GM10248 (cell line): ENCODE results near the gene CCL26.
"Not testable (repeated sequence)": the region's sequence is repeated elsewhere in the genome, so short reads cannot be mapped to it uniquely, and the experiment has no call there.

Experiments
- CTCF ChIA-PET: fragments of 300-600 bp; sonication (Branson Sonifier 250); formaldehyde crosslinking; extraction: SDS; loops from one replicate; lab custom pipeline; 2021; ENCODE audit warnings: antibody characterized with exemption; lab: Yijun Ruan, JAX
- POLR2A ChIA-PET: fragments of 350-650 bp; sonication (Branson Sonifier 250); formaldehyde crosslinking; extraction: SDS; loops from one replicate; lab custom pipeline; 2020; ENCODE audit warnings: antibody characterized with exemption; lab: Yijun Ruan, JAX
- DNase-seq: peaks from one replicate; pipeline ENCODE4 v3.0.0; 2012; ENCODE audit errors: extremely low spot score
- TF ChIP-seq, protein P1 (sequence below): IDR thresholded peaks from 2 replicates; pipeline ENCODE4 v1.5.1; 2012; ENCODE audit warnings: mild to moderate bottlenecking, low read depth; ENCODE audit errors: extremely low read depth, missing control alignments, control extremely low read depth

The CCL26 gene

DNA sequence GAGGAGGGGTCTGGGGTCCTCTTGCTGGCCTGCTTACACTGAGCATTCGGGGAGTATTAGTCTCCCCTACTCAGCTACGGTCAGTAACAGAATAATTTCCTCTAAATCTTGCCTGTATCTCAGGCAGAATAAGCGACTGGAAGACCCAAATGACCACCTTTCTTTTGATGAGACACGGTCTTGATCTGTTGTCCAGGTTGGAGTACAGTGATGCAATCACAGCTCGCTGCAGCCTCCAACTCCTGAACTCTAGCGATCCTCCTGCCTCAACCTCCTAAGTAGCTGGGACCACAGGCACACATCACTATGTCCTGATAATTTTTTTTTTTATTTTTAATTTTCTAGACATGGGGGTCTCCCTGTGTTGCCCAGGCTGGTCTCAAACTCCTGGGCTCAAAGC, 24.4 kb upstream of the CCL26 start:
- CTCF ChIA-PET = interaction anchor here (1.2 kb wide), 1 partner anchor 11 kb away, joined by 3 read pairs; no protein-coding TSS in a partner anchor
- TF ChIP-seq, protein P1, sequence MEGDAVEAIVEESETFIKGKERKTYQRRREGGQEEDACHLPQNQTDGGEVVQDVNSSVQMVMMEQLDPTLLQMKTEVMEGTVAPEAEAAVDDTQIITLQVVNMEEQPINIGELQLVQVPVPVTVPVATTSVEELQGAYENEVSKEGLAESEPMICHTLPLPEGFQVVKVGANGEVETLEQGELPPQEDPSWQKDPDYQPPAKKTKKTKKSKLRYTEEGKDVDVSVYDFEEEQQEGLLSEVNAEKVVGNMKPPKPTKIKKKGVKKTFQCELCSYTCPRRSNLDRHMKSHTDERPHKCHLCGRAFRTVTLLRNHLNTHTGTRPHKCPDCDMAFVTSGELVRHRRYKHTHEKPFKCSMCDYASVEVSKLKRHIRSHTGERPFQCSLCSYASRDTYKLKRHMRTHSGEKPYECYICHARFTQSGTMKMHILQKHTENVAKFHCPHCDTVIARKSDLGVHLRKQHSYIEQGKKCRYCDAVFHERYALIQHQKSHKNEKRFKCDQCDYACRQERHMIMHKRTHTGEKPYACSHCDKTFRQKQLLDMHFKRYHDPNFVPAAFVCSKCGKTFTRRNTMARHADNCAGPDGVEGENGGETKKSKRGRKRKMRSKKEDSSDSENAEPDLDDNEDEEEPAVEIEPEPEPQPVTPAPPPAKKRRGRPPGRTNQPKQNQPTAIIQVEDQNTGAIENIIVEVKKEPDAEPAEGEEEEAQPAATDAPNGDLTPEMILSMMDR = no peak
- POLR2A ChIA-PET = no interaction called here
- no peak for DNase-seq

DNA sequence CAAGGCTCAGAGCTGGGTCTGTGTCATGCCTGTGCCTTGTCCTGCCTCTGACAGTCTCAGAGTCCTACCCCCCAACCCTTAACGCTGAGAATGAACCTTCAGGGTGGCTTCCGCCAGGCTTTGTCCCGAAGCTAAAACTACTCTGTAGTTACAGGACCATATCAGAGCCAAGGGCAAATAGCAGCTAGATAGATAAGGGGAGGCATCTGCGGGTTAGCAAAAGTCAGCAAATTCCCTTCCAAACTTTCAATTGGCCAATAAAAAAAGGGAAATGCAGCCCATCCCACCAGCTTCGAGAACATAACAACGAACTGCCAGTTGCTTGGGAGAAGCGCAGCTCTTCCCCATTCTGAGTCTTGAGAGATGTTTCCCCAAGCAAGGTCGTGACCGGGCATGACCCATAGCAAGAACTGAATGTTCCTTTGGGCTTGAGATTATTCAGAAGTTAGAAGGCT, 23.8 kb upstream of the CCL26 start:
- TF ChIP-seq, protein P1 = no peak
- ChIA-PET CTCF (interaction anchor here (1.2 kb wide), 1 partner anchor 11 kb away, joined by 3 read pairs; no protein-coding TSS in a partner anchor), POLR2A (no interaction called here)
- no peak for DNase-seq

DNA sequence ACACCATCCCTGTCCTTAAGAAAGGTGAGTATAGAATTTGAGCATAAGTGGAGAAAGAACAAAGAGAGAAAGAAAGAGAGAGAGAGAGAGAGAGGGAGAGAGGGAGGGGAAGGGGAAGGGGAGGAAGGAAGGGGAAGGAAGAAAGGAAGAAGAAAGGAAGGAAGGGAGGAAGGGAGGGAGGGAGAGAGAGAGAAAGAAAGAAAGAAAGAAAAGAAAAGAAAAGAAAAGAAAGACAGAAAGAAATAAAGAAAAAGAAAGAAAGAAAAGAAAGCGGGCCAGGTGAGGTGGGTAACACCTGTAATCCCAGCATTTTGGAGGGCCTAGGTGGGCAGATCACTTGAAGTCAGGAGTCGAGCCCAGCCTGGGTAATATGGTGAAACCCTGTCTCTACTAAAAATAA, 21.7 kb upstream of the CCL26 start:
- no peak for DNase-seq
- TF ChIP-seq, protein P1 = no peak
- CTCF ChIA-PET = no interaction called here

DNA sequence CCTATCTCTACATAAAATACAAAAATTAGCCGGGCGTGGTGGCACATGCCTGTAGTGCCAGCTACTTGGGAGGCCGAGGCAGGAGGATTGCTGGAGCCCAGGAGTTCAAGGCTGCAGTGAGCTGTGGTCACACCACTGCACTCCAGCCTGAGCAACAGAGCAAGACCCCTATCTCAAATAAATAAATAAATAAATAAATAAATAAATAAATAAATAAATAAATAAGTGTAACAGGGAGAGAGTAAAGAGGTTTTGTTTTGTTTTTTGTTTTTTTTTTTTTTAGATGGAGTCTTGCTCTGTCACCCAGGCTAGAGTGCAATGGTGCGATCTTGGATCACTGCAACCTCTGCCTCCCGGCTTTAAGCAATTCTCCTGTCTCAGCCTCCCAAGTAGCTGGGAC, 20.6 kb upstream of the CCL26 start:
- CTCF ChIA-PET = interaction anchor here (1.5 kb wide), 1 partner anchor 10 kb away, joined by 3 read pairs; no protein-coding TSS in a partner anchor
- DNase-seq, POLR2A ChIA-PET: not testable (repeated sequence)

More for the DNA sequence above, 21.7 kb upstream of the CCL26 start:
- POLR2A ChIA-PET = no interaction called here

DNA sequence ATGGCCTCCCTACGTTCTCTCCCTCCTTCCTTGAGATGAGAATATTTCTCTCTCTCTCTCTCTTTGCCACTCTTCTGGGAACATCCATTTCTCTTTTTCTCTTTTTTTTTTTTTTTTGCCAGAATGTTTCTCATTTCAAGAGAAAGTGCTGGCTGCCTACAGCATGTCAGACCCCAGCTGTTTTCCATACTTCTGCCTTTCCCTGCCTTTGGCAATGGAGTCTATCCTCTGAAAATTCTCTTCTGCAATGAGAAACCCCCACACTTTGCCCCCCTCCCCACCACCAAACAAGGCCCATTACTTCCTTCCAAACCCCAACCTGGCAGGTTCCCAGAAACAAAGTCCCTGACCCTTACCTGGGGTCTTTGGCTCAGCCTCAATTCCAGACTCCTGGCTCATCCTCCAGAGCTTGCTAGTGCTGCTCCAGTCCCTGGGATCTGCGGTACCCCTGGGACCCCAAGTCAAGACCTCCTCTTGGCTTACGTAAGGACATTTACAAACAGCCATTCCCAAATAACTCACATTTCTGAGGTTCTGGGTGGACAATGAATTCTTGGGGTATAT, 17.4 kb upstream of the CCL26 start:
- CTCF ChIA-PET = no interaction called here
- DNase-seq = no peak
- POLR2A ChIA-PET = interaction anchor here (0.6 kb wide), 1 partner anchor 33 kb away, joined by 3 read pairs; no protein-coding TSS in a partner anchor
- TF ChIP-seq, protein P1 = no peak

DNA sequence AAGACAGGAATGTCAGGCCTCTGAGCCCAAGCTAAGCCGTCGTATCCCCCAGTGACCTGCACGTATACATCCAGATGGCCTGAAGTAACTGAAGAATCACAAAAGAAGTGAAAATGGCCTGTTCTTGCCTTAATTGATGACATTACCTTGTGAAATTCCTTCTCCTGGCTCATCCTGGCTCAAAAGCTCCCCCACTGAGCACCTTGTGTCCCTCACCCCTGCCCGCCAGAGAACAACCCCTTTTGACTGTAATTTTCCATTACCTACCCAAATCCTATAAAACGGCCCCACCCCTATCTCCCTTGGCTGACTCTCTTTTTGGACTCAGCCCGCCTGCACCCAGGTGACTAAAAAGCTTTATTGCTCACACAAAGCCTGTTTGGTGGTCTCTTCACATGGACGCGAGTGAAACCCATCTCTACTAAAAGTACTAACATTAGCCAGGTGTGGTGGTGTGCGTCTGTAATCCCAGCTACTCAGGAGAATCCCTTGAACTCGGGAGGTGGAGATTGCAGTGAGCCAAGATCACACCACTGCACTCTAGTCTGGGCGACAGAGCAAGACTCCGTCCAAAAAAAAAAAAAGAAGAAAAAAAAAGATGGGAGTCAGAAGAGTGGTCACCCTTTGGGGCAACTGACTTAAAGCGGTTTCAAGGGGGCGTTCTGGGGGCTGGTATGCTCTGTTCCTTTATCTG, 16.3 kb upstream of the CCL26 start:
- POLR2A ChIA-PET, CTCF ChIA-PET, DNase-seq: not testable (repeated sequence)

DNA sequence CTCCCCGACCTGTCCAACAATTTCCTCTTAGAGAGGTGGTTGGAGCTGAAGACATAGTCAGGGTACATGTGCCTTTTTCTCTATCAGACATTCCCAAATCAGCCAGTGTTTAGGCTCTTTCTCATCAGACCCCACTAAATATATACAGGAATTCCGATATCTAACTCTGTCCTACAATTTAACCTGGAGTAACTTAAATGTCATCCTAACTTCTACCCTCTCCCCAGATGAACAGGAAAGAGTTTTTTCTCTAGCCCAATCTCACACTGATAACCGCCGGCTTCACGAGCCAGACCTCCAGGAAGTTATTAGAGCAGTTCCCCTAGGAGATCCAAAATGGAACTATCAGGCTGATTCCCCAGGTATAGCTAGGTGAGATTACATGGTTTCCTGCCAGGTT, 11.0 kb upstream of the CCL26 start:
- CTCF ChIA-PET = interaction anchor here (1.0 to 2.4 kb wide), 2 partner anchors 9 to 237 kb away, joined by 3 to 5 read pairs; no protein-coding TSS in a partner anchor
- DNase-seq, POLR2A ChIA-PET: not testable (repeated sequence)

DNA sequence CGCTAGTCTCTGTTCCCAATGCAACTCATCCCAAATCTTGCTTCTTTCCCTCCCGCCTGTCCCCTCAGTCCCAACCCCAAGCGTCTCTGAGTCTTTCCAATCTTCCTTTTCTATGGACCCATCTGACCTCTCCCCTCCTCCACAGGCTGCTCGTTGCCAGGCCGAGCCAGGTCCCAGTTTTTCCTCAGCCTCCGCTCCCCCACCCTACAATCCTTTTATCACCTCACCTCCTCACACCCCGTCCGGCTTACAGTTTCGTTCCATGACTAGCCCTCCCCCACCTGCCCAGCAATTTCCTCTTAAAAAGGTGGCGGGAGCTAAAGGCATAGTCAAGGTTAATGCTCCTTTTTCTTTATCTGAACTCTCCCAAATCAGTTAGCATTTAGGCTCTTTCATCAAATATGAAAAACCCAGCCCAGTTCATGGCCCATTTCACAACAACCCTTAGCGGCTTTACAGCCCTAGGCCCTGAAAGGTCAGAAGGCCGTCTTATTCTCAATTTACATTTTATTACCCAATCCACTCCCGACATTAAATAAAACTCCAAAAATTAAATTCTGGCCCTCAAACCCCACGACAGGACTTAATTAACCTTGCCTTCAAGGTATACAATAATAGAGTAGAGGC, 8.7 kb upstream of the CCL26 start:
- POLR2A ChIA-PET, CTCF ChIA-PET: not testable (repeated sequence)

DNA sequence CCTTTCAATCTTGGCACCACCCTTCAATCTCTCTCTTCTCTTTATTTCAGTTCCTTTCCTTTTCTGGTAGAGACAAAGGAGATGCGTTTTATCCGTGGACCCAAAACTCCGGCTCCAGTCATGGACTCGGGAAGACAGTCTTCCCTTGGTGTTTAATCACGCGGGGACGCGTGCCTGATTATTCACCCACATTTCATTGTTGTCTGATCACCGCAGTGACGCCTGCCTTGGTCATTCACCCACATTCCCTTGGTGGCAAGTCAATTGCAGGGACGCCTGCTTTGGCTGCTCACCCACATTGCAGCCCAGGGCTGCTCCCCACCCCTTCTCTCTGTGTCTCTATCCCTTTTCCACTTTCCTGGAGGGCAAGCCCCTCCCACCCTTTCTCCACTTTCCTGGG, 7.5 kb upstream of the CCL26 start:
- CTCF ChIA-PET, POLR2A ChIA-PET, DNase-seq: not testable (repeated sequence)

More for the DNA sequence above, 8.7 kb upstream of the CCL26 start:
- DNase-seq = not testable (repeated sequence)

DNA sequence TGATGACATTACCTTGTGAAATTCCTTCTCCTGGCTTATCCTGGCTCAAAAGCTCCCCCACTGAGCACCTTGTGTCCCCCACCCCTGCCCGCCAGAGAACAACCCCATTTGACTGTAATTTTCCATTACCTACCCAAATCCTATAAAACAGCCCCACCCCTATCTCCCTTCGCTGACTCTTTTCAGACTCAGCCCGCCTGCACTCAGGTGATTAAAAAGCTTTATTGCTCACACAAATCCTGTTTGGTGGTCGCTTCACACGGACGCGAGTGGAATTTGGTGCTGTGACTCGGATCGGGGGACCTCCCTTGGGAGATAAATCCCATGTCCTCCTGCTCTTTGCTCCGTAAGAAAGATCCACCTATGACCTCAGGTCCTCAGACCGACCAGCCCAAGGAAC, 7.0 kb upstream of the CCL26 start:
- DNase-seq, CTCF ChIA-PET: not testable (repeated sequence)
- POLR2A ChIA-PET = interaction anchor here (0.6 kb wide), 1 partner anchor 118 kb away, joined by 6 read pairs; no protein-coding TSS in a partner anchor
